Cardiac fibroblast (primary cell): ENCODE results near the gene NFIB.

Experiments used
- DNase-seq, 2 donors: peaks; one replicate each; pipeline versions ENCODE4 v3.0.0 to v3.0.0-alpha.2; 2010; ENCODE audit warnings: low read depth in 2 of 2
- H3K4me3 ChIP-seq, 2 donors: replicated peaks in 1 of 2; 1 replicate in 1 of 2; 2 replicates in 1 of 2; pipeline ENCODE4 v1.5.1; 2011; ENCODE audit warnings: low read depth in 2 of 2, low read length in 2 of 2, mild to moderate bottlenecking in 2 of 2, moderate library complexity in 1 of 2
- TF ChIP-seq, protein P1 (sequence below): IDR thresholded peaks from one replicate; pipeline ENCODE4 v1.5.1; 2011; ENCODE audit warnings: low read depth, mild to moderate bottlenecking, low read length, inconsistent platforms

The NFIB gene

DNA sequence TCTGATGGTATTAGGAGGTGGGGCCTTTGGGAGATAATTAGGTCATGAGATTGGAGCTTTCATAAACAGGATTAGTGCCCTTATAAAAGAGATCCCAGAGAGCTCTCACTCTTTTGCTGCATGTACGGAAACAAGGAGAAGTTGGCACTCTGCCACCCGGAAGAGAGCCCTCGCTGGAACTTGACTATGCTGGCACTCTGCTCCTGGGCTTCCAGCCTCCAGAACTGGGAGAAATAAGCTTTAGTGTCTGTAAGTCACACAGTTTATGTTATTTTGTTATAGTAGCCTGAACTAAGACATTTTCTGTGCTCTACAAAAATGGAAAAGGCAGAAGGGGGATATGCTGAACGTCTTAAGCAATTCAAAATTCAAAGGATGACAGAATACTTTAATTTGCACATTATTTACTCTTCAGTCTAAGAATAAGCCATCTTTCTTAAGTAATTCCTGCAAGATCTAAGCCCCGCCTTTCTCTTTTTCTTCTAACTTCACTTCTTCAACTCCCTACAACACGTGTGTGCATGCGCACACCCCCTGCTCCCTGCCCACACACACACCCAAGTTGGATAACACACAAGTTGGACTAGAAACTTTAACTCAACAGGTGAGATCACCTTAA lies 17.3 kb downstream of the NFIB start:
- TF ChIP-seq, protein P1, sequence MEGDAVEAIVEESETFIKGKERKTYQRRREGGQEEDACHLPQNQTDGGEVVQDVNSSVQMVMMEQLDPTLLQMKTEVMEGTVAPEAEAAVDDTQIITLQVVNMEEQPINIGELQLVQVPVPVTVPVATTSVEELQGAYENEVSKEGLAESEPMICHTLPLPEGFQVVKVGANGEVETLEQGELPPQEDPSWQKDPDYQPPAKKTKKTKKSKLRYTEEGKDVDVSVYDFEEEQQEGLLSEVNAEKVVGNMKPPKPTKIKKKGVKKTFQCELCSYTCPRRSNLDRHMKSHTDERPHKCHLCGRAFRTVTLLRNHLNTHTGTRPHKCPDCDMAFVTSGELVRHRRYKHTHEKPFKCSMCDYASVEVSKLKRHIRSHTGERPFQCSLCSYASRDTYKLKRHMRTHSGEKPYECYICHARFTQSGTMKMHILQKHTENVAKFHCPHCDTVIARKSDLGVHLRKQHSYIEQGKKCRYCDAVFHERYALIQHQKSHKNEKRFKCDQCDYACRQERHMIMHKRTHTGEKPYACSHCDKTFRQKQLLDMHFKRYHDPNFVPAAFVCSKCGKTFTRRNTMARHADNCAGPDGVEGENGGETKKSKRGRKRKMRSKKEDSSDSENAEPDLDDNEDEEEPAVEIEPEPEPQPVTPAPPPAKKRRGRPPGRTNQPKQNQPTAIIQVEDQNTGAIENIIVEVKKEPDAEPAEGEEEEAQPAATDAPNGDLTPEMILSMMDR: no peak
- H3K4me3 ChIP-seq: no peak overlapping the region
- DNase-seq: no peak

DNA sequence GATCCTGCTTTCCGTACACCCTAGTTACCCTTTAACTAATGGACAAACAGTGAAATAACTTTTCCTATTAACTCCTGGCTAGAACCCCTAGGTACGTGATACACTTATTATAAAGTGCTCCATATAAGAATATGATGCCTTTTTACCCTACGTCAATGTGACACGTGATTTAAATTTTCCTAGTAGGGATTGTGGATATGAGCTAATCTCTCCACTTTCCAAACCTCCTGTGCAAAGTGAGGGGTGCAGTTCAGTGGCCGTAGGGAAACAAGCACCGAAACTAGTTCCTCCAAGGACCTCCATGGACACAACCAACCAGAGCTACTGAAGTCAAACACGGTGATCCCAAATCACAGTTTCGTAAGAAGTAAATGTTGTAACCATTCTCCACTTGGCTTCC lies 19.3 kb downstream of the NFIB start:
- H3K4me3 ChIP-seq: no peak overlapping the region
- DNase-seq: no peak
- TF ChIP-seq, protein P1: no peak

DNA sequence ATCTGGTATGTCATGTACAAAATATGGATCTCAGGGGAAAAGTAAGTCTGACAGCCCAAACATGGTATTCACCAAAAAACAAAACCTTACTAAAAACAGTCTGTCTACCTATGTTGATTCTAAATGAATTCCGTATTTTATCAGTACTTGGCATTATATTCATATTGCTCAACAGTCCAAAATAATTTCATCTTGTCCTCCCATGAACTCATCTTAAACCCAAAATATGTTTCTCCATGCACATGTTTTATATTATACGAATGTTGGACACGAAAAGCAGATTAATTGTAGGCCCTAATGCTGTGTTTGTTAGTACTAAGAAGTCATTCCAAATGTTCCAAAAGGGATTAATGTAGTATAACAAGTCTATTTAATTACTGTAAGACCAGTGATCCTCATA lies 20.1 kb downstream of the NFIB start:
- no peak overlapping the region for H3K4me3 ChIP-seq
- DNase-seq: peak in 1 of 2 donors; percentile 41
- TF ChIP-seq, protein P1: no peak

GRCh38 chr9:14292181-14292739 lies 21.7 kb downstream of the NFIB start:
- TF ChIP-seq, protein P1: no peak
- DNase-seq: no peak
- no peak overlapping the region for H3K4me3 ChIP-seq

GRCh38 chr9:14289916-14290315 lies 24.0 kb downstream of the NFIB start:
- TF ChIP-seq, protein P1: no peak
- H3K4me3 ChIP-seq: no peak overlapping the region
- DNase-seq: no peak

DNA sequence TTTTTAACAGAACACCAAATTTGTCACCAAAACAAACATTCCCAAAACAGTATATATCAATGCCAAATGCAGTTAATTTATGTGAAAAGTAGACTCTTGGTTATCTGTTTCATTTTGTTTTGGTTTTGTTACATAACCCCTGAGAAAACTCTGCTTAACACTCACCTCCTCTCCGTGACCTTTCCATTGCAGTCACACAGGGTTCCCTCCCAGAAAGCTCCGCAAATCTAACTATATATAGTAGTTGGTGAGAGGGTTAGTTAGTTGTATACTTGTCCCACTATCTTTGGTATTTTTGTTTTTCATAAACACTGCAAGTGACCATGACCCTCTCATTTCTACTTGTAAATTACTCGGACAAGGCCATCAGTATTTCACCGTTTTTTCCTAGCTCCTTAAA lies 25.5 kb downstream of the NFIB start:
- peak in 1 of 2 donors; percentile 17 for DNase-seq
- TF ChIP-seq, protein P1: no peak
- H3K4me3 ChIP-seq: no peak overlapping the region

DNA sequence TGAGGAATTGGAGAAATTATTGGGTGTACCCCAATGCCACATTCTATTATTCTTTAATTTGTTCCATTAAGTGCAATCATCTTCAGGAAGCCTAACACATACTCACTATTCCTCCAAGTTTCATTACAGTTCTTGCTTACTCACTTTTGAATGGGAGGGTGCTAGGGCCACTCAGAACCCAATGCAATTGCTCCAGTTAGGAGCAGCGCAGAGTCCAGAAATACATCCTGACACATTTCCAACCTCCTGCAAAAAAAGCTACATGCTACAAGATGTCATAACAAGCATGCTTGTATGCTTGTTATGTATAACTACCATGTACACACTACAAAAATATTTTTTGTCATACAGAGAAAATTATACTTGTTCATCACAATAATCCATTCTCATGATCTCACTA lies 27.8 kb downstream of the NFIB start:
- TF ChIP-seq, protein P1: no peak
- H3K4me3 ChIP-seq: no peak overlapping the region
- no peak for DNase-seq
